KOPT-K1 (cell line): ENCODE data around the gene FCHSD2.
"Not testable (repeated sequence)": the region's sequence is repeated elsewhere in the genome, so short reads cannot be mapped to it uniquely, and the experiment has no call there.

Experiments used
- H3K27ac ChIP-seq: fragments of 200-600 bp; sonication (generic); 2 replicates; pipeline ENCODE4 v1.5.1; 2016; ENCODE audit warnings: antibody characterized with exemption, mild to moderate bottlenecking, low read depth, low read length; ENCODE audit not compliant: poor library complexity, severe bottlenecking
- H3K36me3 ChIP-seq: fragments of 200-600 bp; sonication (generic); 2 replicates; pipeline ENCODE4 v1.5.1; 2017; ENCODE audit warnings: antibody characterized with exemption, mild to moderate bottlenecking, low read length, moderate library complexity; ENCODE audit not compliant: insufficient read depth
- H3K9me3 ChIP-seq: fragments of 200-600 bp; sonication (generic); 2 replicates; pipeline ENCODE4 v1.5.1; 2017; ENCODE audit warnings: antibody characterized with exemption, low read length, mild to moderate bottlenecking; ENCODE audit not compliant: insufficient read depth, poor library complexity, severe bottlenecking

Gene FCHSD2

DNA sequence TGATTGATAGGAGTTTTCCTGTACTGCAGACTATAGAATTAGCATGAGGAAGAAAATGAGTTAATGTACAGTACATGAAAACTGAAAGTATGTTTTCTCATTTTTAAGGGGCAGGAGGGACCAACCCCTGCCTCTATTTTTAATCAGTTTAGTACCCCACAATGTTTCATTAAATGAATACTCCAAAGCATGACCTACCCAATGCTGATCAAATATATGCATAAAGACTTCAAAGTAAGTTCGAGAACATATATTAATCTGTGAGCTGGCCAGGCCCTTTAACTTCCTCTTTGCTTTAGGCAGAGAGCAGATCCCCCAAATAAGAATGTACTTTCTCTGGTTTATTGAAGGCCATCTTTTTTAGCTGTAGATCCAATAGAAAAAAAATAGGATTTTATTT, 161.0 kb downstream of the FCHSD2 start:
- H3K36me3 ChIP-seq, result peaks cover 61% of the 10 kb centered on the region
- no peak overlapping the region for H3K27ac ChIP-seq
- H3K9me3 ChIP-seq, result peaks cover 17% of the 10 kb centered on the region

- Histone ChIP-seq H3K36me3 (peaks cover 52% of the 10 kb centered on the region), H3K9me3 (peaks cover 17% of the 10 kb centered on the region)
- not testable (repeated sequence) for H3K27ac ChIP-seq
Observed at GRCh38 chr11:72977782-72978181, 164.3 kb downstream of the FCHSD2 start.

DNA sequence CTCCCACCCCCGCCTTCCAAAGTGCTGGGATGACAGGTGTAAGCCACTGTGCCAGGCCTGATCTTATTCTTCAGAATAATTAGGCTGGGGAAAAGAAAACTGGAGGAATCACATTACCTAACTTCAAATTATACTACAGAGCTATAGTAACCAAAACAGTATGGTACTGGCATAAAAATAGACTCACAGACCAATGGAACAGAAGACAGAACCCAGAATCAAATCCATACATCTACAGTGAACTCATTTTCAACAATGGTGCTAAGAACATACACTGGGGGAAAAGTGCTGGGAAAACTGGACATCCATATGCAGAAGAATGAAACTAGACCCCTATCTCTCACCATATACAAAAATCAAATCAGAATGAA, 165.6 kb downstream of the FCHSD2 start:
- H3K36me3 ChIP-seq, result peaks cover 50% of the 10 kb centered on the region

DNA sequence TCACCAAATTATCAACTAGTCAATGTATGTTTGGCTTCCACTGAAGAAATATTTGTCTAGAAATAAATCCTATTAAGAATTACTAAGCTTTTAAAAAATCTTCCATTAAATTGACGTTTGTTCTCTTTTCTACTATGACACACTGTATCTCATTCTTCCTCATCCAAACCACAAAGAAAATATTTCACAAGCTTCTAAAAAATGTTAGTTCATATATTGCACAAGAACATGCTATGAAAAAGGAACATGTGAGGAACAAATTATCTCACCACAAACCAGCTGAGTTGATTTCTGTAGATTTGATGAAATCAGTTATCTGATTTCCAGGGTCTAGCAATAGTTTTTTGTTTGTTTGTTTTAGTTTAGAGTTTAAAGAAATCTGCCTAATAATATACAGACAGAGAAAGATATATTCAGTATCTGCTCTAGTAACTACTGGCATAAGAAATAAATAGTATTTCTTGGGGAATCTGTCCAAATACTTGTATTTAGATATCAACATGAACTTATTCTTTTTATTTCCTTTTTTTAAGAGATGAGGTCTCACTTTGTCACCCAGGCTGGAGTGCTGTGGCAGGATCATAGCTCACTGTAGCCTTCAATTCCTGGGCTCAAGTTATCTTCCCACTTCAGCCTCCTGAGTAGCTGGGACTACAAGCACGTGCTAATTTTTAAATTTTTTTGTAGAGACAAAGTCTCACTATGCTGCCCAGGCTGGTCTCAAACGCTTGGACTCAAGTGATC, 166.2 kb downstream of the FCHSD2 start:
- H3K9me3 ChIP-seq, result peaks cover 17% of the 10 kb centered on the region
- H3K27ac ChIP-seq, result no peak overlapping the region
- H3K36me3 ChIP-seq, result peaks cover 47% of the 10 kb centered on the region

More for the DNA sequence above, 165.6 kb downstream of the FCHSD2 start:
- H3K9me3 ChIP-seq, result peaks cover 17% of the 10 kb centered on the region
- not testable (repeated sequence) for H3K27ac ChIP-seq

GRCh38 chr11:72974487-72975205, 167.5 kb downstream of the FCHSD2 start:
- H3K27ac ChIP-seq, result peak overlapping the region; percentile 45
- peaks cover 17% of the 10 kb centered on the region for H3K9me3 ChIP-seq
- H3K36me3 ChIP-seq, result peaks cover 36% of the 10 kb centered on the region

DNA sequence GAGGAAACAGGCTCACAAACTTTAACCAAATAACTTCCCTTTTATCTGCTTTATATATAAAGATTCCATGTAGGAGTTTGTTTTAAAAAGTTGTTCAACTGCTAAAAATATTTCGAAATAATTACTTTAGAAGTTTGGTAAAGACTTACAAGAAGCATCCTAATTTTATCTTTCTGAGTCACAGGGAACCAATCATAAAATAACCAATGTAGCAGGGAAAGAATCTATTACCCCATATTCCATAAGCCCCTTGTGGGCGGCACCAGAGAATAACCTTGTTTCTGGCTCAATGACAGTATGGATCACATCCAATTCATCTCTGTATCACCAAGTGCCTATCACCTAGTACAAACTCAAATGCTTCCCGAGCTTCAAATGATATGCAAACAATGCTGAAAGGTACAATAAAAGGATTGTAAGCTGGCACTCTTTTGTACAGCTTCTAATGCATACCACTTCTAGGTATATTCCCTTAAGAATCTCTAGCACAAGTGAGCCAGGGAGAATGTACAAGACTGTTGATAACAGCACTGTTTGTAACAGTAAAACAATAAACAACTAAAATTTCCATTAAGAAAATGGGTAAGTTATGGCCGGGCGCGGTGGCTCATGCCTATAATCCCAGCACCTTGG, 169.5 kb downstream of the FCHSD2 start:
- Histone ChIP-seq H3K27ac (no peak overlapping the region), H3K36me3 (peaks cover 29% of the 10 kb centered on the region), H3K9me3 (peaks cover 14% of the 10 kb centered on the region)

DNA sequence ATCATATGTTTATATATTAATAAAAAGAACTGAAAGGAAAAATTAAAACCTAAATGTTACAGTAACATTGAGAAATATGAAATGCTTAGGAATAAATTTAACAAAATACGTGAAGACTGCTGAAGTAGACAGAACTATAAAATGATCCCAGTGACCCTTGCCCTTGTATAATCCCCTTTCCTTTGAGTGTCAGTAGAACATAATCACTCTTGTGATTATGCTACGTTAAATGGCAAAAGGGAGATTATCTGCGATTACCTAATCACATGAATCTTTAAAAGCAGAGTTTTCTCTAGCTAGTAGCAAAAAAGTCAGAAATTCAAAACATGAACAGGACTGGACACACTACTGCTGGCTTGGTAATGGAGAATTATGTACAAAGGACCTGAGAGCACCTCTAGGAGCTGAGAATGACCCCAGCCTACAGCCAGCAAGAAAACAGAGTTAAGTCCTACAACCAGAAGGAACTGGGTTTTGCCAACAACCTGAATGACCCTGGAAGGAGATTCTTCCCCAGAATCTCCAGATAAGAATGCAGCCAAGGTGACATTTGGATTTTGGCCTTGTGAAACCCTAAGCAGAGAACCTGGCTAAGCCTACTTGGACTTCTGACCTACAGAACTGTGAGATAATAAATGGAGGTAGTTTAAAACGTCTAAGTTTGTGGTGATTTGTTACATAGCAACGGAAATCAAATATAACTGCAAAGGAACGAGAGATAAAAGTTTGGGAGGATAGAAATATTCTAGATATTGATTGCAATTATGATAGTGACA, 170.7 kb downstream of the FCHSD2 start:
- H3K36me3 ChIP-seq, result peaks cover 29% of the 10 kb centered on the region
- peaks cover 2% of the 10 kb centered on the region for H3K9me3 ChIP-seq
- peak overlapping the region; percentile 61 for H3K27ac ChIP-seq

- Histone ChIP-seq H3K27ac (peak overlapping the region; percentile 61), H3K9me3 (no peaks in the 10 kb centered on the region), H3K36me3 (peaks cover 30% of the 10 kb centered on the region)
Observed at GRCh38 chr11:72970557-72971118, 171.5 kb downstream of the FCHSD2 start.

DNA sequence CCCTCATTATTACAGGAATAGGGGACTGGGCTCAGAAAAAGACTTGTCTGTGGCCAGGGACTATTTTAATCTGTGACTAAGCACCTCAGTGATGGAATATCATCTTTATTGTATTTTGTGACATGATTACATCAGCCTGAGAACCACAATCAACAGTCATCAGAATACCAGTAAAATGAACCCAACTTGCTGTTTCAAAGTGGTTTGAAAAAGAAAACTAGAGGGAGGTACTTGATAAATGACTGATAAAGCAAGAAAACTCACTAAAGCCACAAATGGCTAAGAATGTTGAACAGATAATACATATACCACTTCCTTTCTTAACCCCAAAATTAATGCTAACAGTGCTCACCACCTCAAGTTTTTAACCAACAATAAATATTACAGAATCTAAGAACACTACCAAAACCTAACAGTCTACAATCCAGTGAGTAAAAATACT, 172.2 kb downstream of the FCHSD2 start:
- Histone ChIP-seq H3K27ac (peak overlapping the region; percentile 61), H3K9me3 (no peaks in the 10 kb centered on the region), H3K36me3 (peaks cover 27% of the 10 kb centered on the region)

- H3K9me3 ChIP-seq, result no peaks in the 10 kb centered on the region
- peaks cover 26% of the 10 kb centered on the region for H3K36me3 ChIP-seq
- peak overlapping the region; percentile 61 for H3K27ac ChIP-seq
Observed at GRCh38 chr11:72968390-72968789, 173.7 kb downstream of the FCHSD2 start.

DNA sequence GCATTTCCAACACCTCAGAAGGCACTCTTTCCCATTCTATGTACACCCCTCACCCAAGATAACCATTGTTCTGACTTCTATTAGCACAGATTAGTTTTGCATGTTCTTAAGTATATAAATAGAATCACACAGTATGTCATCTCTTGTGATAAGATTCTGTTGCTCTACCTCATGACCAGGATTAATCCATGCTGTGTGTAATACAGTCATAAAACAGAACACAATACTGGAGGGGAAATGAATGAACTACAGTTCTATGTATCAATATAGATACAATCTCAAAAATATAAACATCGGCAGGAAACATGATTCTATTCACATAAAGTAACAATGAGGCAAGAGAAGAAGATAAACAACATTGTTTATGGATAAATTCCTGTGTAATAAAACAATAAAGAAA, 176.4 kb downstream of the FCHSD2 start:
- peaks cover 20% of the 10 kb centered on the region for H3K36me3 ChIP-seq
- H3K9me3 ChIP-seq, result no peaks in the 10 kb centered on the region
- H3K27ac ChIP-seq, result no peak overlapping the region

- no peak overlapping the region for H3K27ac ChIP-seq
- peaks cover 34% of the 10 kb centered on the region for H3K36me3 ChIP-seq
- no peaks in the 10 kb centered on the region for H3K9me3 ChIP-seq
Observed at GRCh38 chr11:72962717-72963116, 179.4 kb downstream of the FCHSD2 start.

DNA sequence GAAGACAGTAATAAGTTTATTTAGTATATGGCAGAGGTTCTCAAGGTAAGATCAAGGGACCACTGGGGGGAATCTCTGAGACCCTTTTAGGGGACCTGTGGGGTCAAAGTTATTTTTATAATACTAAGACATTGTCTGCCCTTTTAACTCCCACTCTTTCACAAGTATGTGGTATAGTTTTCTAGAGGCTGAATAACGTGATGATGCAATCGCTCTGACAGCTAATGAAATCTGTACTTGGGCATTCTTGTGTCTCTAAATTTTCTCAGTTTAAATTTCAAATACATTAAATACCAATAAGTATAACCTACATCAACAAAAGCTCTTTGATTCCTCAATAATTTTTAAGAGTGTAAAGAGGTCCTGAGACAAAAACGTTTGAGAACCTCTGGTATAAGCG, 180.0 kb downstream of the FCHSD2 start:
- Histone ChIP-seq H3K9me3 (no peaks in the 10 kb centered on the region), H3K27ac (no peak overlapping the region), H3K36me3 (peaks cover 39% of the 10 kb centered on the region)

DNA sequence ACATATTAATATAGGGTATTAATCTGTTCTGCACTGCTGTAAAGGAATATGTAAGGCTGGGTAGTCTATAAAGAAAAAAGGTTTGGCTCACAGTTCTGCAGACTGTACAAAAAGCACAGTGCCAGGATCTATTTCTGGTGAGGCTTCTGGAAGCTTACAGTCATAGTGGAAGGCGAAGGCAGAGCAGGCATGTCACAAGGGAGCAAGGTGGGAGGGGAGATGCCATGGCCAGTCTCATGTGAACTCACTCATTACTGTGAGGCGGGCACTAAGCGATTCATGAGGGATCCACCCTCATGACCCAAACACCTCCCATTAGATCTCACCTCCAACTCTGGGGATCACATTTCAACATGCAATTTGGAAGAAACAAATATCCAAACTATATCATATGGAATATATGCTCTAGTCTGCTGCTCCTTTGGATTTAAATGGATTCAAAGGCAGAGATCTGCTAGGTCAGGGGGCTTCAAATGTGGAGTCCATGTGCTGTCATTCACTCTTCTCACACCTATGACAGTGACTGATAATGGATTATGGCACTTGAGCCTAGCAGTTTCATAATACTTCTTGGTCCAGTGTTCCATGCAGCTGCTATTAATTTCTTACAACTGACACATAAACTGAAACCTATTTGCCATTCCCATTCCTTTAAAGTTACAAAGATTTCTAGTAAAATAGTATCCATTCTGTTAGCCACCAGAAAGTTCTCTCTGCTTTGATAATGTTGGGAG, 182.0 kb downstream of the FCHSD2 start:
- Histone ChIP-seq H3K9me3 (no peaks in the 10 kb centered on the region), H3K27ac (no peak overlapping the region), H3K36me3 (peaks cover 32% of the 10 kb centered on the region)
